Stimulated activated CD4-positive, alpha-beta T cell treated with anti-CD3 and anti-CD28 coated beads, Interleukin-15, amount 100 ng/mL, for 48 hours (primary cell): Measurements from ENCODE around the gene NLRP9.

ENCODE experiments used
- DNase-seq, 2 donors: peaks; one replicate each; pipeline ENCODE4 v3.0.0-alpha.2; 2020; ENCODE audit warnings: low read depth in 2 of 2

The NLRP9 gene

GRCh38 chr19:55673465-55673864, 64.7 kb downstream of the NLRP9 start:
- no peak for DNase-seq

DNA sequence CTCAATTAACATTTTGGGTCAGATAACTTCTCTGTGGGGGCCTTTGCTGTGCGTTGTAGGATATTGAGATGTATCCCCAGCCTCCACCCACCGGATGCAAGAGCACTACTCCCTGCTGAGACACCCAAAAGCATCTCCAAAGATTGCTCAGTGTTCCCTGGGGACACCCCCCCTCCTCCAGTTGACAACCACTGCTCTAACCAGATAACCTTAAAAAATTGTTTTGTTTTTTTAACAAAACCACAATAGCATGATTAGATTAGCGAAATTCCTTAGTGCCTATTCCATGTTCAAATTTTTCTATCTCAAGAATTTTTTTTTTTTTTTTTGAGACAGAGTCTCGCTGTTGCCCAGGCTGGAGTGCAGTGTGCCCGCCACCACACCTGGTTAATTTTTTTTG, 65.8 kb downstream of the NLRP9 start:
- DNase-seq: no peak

- no peak for DNase-seq
Observed at GRCh38 chr19:55671054-55671378, 67.2 kb downstream of the NLRP9 start.

GRCh38 chr19:55670280-55671053, 67.7 kb downstream of the NLRP9 start:
- no peak for DNase-seq

- no peak for DNase-seq
Observed at GRCh38 chr19:55669418-55670279, 68.6 kb downstream of the NLRP9 start.

- DNase-seq: no peak
Observed at GRCh38 chr19:55668603-55669348, 69.4 kb downstream of the NLRP9 start.

DNA sequence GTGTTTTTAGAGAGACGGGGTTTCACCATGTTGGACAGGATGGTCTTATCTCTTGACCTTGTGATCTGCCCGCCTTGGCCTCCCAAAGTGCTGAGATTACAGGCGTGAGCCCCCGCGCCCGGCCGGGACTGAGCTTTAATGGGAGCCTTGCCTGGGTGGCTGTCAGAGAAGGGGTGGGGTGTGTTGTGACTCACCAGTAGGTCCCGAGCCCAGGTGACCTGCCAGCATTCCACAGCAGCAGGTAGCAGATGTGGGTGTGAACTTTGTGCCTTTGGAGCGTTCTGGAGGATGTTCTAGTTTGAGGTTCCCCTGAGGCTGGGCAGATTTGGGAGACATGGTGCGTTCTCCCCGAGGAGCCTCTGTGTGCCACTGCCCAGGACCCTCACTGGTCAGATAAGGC, 70.2 kb downstream of the NLRP9 start:
- no peak for DNase-seq

DNA sequence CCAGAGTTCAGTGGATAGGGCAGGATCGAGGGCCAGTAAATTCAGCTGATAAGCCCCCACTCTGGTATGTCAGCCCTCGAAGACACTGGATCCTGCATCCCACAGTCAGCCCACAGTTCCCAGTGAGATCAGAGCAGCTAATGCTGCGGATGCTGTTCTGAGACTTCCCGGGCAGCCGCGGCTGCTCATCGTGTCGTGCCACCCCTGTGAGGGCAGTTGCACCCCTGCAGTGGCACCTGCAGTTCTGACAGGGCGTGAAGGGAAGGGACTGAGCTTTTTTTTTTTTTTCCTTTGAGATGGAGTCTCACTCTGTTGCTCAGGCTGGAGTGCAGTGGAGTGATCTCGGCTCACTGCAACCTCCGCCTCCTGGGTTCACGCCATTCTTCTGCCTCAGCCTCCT, 70.7 kb downstream of the NLRP9 start:
- no peak for DNase-seq

GRCh38 chr19:55667006-55667381, 71.2 kb downstream of the NLRP9 start:
- DNase-seq: no peak

DNA sequence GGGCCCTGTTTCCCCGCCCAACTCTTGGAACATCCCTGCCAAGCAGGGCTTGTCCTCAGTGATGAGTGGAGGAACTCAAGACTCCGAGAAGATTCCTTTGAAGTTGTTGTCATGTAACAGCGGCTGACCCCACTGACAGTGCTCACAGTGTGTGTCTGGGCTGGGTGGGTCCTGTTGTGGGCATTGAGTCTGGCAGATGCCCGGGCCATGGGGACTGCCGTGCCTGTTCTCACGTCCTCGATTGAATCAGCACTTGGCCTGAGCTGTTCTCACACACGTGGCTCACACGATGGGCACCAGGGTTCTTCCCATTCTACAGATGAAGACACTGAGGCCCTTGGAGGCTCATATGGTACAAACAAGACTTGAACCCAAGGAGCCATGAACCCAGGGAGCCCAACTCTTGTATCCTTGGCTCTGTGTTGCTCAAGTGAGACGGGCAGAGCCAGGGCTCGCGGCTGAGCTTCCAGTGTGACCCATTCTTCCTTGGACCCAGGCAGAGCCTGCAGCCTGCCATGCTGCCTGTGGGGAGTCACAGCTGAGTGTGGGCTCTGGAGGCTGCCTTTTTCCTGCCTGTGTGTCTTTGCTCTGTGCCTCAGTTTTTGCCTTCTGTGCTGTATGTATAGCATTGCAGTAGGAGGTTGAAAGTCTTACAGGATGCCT, 71.7 kb downstream of the NLRP9 start:
- no peak for DNase-seq

GRCh38 chr19:55663846-55664536, 74.2 kb downstream of the NLRP9 start:
- no peak for DNase-seq

GRCh38 chr19:55661826-55662225, 76.4 kb downstream of the NLRP9 start:
- no peak for DNase-seq

- DNase-seq: no peak
Observed at GRCh38 chr19:55660991-55661390, 77.2 kb downstream of the NLRP9 start.

DNA sequence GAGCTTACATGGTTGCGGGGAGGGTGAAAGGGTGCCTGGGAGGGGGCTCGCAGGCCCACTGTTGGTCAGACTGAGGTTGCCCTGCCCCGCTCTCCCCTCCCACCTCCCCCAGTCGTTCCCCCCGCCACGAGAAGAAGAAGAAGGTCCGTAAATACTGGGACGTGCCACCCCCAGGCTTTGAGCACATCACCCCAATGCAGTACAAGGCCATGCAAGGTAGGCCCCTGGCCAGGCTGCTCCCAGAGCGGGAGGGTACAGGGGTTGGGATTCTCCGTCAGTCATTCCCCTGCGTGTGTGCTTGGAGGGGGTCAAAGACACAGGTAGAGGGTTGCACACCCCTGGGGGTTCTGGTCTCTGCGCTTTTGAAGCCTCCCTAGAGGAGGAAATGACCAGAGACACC, 77.8 kb downstream of the NLRP9 start:
- DNase-seq: no peak

DNA sequence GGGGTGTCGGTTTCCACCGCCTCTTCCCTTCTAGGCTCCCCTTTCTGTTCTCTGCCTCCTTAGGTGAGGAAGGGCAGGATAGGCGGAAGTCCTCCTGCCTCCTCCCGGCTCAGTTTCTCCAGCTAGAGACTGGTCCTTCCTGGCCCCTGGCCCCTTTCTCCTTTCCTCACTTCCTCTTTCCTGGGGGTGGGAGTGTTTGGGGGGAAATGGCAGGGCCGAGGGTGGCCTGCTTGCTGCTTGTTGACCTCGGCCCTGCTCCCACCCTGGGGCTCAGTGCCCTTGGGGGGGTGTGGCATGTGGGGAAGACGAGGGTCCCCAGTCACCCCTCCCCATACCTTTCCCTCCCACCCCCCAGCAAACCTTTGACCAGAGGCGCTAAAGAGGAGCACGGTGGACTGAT, 78.4 kb downstream of the NLRP9 start:
- no peak for DNase-seq

DNA sequence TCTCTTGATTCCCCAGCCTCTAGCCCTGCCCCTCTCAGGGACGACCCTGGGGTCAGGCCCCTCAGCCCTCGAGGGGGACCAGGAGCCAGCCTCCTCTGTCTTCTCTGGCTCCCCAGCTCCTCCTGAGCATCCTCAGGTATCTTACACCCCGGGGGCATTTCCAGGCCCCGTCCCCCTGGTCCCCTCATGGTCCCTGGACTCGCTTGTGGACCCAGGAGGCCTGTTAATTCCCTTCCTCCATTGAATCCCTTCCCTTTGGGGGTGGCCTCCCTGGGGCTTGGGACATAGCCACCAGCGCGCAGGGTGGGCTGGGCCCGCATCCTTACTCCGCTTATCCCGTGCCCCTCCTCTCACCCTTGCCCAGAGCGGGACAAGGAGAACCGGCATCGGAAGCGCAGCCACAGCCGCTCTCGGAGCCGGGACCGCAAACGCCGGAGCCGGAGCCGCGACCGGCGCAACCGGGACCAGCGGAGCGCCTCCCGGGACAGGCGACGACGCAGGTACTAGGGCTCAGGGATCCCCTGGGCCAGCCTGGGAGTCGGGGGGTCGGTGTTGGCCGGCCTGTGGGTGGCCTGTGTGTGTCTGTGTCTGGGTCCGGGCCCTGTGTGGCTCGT, 79.2 kb downstream of the NLRP9 start:
- DNase-seq: no peak
